RWPE2 (cell line): ENCODE measurements around the gene SMIM30.

Experiments used
- ATAC-seq: fragments of 200-7000 bp; cut with Tn5 transposase; 3 replicates; pipeline ENCODE4 v1.9.1; 2021; ENCODE audit warnings: low read depth
- DNase-seq: peaks from one replicate; pipeline ENCODE4 v3.0.0-alpha.2; 2020; ENCODE audit warnings: low spot score
- H3K27ac ChIP-seq: fragments of 450-650 bp; 2 replicates; pipeline ENCODE4 v1.5.1; 2017; ENCODE audit warnings: mild to moderate bottlenecking; ENCODE audit not compliant: poor library complexity, severe bottlenecking
- H3K27me3 ChIP-seq: fragments of 250-450 bp; sonication (Bioruptor Pico); 2 replicates; pipeline ENCODE4 v1.5.1; 2021; ENCODE audit warnings: mild to moderate bottlenecking, moderate library complexity; ENCODE audit not compliant: insufficient read depth, poor library complexity, severe bottlenecking
- H3K36me3 ChIP-seq: fragments of 250-450 bp; sonication (Bioruptor Pico); 2 replicates; pipeline ENCODE4 v1.5.1; 2020; ENCODE audit warnings: low read depth, mild to moderate bottlenecking, moderate library complexity
- H3K4me1 ChIP-seq: fragments of 250-450 bp; sonication (Bioruptor Pico); 2 replicates; pipeline ENCODE4 v1.5.1; 2021; ENCODE audit warnings: mild to moderate bottlenecking, moderate library complexity; ENCODE audit not compliant: insufficient read depth, poor library complexity, severe bottlenecking
- H3K4me3 ChIP-seq: fragments of 250-450 bp; sonication (Bioruptor Pico); 2 replicates; pipeline ENCODE4 v1.5.1; 2021; ENCODE audit warnings: mild to moderate bottlenecking, moderate library complexity; ENCODE audit not compliant: severe bottlenecking
- H3K9me3 ChIP-seq: fragments of 250-450 bp; sonication (Bioruptor Pico); 2 replicates; pipeline ENCODE4 v1.5.1; 2021; ENCODE audit warnings: mild to moderate bottlenecking, moderate library complexity; ENCODE audit not compliant: severe bottlenecking
- CTCF ChIP-seq: fragments of 450-650 bp; IDR thresholded peaks from one replicate; pipeline ENCODE4 v1.5.1; 2017; ENCODE audit warnings: mild to moderate bottlenecking, moderate library complexity; ENCODE audit not compliant: poor library complexity, severe bottlenecking

SMIM30 gene

GRCh38 chr7:113078331-113078730 lies 40.0 kb downstream of the SMIM30 start:
- H3K27ac ChIP-seq: no peak overlapping the region
- H3K4me1 ChIP-seq: no peaks in the 10 kb centered on the region
- no peaks in the 10 kb centered on the region for H3K9me3 ChIP-seq
- TF ChIP-seq CTCF: no peak
- H3K4me3 ChIP-seq: no peak overlapping the region
- peaks cover 4% of the 10 kb centered on the region for H3K27me3 ChIP-seq
- DNase-seq: no peak
- H3K36me3 ChIP-seq: no peaks in the 10 kb centered on the region
- no peak for ATAC-seq

GRCh38 chr7:113076703-113077102 lies 41.7 kb downstream of the SMIM30 start:
- Histone ChIP-seq H3K4me1 (no peaks in the 10 kb centered on the region), H3K27me3 (peaks cover 7% of the 10 kb centered on the region), H3K9me3 (no peaks in the 10 kb centered on the region), H3K36me3 (no peaks in the 10 kb centered on the region), H3K27ac (no peak overlapping the region), H3K4me3 (no peak overlapping the region)
- ATAC-seq: no peak
- no peak for DNase-seq
- TF ChIP-seq CTCF: no peak

GRCh38 chr7:113071465-113071864 lies 46.9 kb downstream of the SMIM30 start:
- no peak for DNase-seq
- ATAC-seq: no peak
- TF ChIP-seq CTCF: no peak
- no peak overlapping the region for H3K4me3 ChIP-seq
- H3K4me1 ChIP-seq: no peaks in the 10 kb centered on the region
- no peaks in the 10 kb centered on the region for H3K9me3 ChIP-seq
- no peak overlapping the region for H3K27ac ChIP-seq
- peaks cover 4% of the 10 kb centered on the region for H3K27me3 ChIP-seq
- H3K36me3 ChIP-seq: no peaks in the 10 kb centered on the region
